ENCODE measurements around the gene PRKAG3.

DNA sequence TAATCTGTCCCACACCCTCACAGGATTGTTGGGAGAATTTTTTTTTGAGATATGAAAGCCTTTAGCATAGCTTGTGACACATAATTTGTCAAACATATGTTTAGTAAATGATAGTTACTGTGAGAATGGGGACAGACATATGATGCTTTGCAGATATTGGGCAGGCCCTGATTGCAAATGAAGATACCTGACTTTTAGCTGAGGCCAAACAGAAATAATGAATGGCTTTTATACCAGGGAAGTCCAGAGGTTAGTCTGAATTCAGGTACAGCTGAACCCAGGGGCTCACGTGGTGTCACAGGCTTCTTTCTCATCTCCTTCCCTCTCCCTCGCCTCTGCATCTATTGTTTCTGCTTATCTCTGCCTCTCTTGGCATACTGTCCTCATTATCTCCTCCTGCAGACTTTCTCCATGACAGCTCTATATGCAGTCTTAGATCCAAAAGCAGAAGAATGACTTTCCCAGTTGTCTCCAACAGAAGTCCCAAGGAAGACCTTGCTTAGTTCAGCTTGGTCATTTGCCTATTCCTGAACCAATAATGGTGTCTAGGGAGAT is 44.2 kb upstream of the PRKAG3 start:
- TF ChIP-seq, protein P1, sequence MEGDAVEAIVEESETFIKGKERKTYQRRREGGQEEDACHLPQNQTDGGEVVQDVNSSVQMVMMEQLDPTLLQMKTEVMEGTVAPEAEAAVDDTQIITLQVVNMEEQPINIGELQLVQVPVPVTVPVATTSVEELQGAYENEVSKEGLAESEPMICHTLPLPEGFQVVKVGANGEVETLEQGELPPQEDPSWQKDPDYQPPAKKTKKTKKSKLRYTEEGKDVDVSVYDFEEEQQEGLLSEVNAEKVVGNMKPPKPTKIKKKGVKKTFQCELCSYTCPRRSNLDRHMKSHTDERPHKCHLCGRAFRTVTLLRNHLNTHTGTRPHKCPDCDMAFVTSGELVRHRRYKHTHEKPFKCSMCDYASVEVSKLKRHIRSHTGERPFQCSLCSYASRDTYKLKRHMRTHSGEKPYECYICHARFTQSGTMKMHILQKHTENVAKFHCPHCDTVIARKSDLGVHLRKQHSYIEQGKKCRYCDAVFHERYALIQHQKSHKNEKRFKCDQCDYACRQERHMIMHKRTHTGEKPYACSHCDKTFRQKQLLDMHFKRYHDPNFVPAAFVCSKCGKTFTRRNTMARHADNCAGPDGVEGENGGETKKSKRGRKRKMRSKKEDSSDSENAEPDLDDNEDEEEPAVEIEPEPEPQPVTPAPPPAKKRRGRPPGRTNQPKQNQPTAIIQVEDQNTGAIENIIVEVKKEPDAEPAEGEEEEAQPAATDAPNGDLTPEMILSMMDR (conservative IDR thresholded peaks at IDR 0.05; ENCODE audit: low read depth in 2 of 2): no peak
- TF ChIP-seq, protein P2, sequence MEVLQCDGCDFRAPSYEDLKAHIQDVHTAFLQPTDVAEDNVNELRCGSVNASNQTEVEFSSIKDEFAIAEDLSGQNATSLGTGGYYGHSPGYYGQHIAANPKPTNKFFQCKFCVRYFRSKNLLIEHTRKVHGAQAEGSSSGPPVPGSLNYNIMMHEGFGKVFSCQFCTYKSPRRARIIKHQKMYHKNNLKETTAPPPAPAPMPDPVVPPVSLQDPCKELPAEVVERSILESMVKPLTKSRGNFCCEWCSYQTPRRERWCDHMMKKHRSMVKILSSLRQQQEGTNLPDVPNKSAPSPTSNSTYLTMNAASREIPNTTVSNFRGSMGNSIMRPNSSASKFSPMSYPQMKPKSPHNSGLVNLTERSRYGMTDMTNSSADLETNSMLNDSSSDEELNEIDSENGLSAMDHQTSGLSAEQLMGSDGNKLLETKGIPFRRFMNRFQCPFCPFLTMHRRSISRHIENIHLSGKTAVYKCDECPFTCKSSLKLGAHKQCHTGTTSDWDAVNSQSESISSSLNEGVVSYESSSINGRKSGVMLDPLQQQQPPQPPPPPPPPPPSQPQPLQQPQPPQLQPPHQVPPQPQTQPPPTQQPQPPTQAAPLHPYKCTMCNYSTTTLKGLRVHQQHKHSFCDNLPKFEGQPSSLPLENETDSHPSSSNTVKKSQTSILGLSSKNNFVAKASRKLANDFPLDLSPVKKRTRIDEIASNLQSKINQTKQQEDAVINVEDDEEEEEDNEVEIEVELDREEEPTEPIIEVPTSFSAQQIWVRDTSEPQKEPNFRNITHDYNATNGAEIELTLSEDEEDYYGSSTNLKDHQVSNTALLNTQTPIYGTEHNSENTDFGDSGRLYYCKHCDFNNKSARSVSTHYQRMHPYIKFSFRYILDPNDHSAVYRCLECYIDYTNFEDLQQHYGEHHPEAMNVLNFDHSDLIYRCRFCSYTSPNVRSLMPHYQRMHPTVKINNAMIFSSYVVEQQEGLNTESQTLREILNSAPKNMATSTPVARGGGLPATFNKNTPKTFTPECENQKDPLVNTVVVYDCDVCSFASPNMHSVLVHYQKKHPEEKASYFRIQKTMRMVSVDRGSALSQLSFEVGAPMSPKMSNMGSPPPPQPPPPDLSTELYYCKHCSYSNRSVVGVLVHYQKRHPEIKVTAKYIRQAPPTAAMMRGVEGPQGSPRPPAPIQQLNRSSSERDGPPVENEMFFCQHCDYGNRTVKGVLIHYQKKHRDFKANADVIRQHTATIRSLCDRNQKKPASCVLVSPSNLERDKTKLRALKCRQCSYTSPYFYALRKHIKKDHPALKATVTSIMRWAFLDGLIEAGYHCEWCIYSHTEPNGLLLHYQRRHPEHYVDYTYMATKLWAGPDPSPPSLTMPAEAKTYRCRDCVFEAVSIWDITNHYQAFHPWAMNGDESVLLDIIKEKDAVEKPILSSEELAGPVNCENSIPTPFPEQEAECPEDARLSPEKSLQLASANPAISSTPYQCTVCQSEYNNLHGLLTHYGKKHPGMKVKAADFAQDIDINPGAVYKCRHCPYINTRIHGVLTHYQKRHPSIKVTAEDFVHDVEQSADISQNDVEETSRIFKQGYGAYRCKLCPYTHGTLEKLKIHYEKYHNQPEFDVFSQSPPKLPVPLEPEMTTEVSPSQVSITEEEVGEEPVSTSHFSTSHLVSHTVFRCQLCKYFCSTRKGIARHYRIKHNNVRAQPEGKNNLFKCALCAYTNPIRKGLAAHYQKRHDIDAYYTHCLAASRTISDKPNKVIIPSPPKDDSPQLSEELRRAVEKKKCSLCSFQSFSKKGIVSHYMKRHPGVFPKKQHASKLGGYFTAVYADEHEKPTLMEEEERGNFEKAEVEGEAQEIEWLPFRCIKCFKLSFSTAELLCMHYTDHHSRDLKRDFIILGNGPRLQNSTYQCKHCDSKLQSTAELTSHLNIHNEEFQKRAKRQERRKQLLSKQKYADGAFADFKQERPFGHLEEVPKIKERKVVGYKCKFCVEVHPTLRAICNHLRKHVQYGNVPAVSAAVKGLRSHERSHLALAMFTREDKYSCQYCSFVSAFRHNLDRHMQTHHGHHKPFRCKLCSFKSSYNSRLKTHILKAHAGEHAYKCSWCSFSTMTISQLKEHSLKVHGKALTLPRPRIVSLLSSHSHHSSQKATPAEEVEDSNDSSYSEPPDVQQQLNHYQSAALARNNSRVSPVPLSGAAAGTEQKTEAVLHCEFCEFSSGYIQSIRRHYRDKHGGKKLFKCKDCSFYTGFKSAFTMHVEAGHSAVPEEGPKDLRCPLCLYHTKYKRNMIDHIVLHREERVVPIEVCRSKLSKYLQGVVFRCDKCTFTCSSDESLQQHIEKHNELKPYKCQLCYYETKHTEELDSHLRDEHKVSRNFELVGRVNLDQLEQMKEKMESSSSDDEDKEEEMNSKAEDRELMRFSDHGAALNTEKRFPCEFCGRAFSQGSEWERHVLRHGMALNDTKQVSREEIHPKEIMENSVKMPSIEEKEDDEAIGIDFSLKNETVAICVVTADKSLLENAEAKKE (CRISPR knock-in tag; IDR thresholded peaks at IDR 0.05): no peak
- TF ChIP-seq POLR2AphosphoS5 (IDR thresholded peaks at IDR 0.05; ENCODE audit: low read depth): no peak
